Fibroblast of villous mesenchyme (primary cell): ENCODE results near the gene OGFOD3. TPM values are rescaled to one million over a fixed set of nuclear protein-coding genes. Genes with fewer than 3 reads are reported as not detected.
A peak's percentile ranks its signal among the peaks of the same experiment; 100 is the strongest.
"Not testable (repeated sequence)": the region's sequence is repeated elsewhere in the genome, so short reads cannot be mapped to it uniquely, and the experiment has no call there.

ENCODE experiments used
- DNase-seq: peaks from one replicate; pipeline ENCODE4 v3.0.0-alpha.2; 2010; ENCODE audit warnings: low read depth
- H3K4me3 ChIP-seq: 2 replicates; pipeline ENCODE4 v1.5.1; 2011; ENCODE audit warnings: low read depth, mild to moderate bottlenecking, low read length
- total RNA-seq: library from RNA; depleted of rRNA; stranded (reverse); fragments of >200 nt; gene quantifications from 2 replicates; pipeline ENCODE4 v1.2.3, GENCODE V29; 2012
- TF ChIP-seq, protein P1 (sequence below): IDR thresholded peaks from 2 replicates; pipeline ENCODE4 v1.5.1; 2012; ENCODE audit warnings: low read depth, mild to moderate bottlenecking, low read length; ENCODE audit not compliant: insufficient read depth

OGFOD3 gene
- total RNA-seq, 1 donor: 20.7 TPM

DNA sequence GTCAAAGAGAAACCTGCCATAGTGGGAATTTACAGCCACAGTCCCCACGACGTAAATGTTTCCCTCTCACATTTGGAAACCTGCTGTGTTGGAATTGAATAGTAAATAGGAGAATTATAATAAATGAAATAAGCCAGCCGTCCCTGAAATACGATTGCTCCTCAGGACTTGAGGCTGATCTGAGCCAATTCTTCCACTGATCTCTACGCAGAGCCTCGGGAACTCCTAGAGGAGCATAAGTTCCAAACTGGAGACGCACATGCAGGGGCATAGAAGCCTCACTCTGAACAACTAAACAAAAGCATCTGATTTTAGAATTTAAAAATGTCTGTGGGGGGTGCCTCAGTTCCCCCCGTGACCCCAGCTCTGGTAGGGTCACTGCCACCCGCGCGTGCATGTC, 69.5 kb downstream of the OGFOD3 start:
- H3K4me3 ChIP-seq: no peak overlapping the region
- TF ChIP-seq, protein P1, sequence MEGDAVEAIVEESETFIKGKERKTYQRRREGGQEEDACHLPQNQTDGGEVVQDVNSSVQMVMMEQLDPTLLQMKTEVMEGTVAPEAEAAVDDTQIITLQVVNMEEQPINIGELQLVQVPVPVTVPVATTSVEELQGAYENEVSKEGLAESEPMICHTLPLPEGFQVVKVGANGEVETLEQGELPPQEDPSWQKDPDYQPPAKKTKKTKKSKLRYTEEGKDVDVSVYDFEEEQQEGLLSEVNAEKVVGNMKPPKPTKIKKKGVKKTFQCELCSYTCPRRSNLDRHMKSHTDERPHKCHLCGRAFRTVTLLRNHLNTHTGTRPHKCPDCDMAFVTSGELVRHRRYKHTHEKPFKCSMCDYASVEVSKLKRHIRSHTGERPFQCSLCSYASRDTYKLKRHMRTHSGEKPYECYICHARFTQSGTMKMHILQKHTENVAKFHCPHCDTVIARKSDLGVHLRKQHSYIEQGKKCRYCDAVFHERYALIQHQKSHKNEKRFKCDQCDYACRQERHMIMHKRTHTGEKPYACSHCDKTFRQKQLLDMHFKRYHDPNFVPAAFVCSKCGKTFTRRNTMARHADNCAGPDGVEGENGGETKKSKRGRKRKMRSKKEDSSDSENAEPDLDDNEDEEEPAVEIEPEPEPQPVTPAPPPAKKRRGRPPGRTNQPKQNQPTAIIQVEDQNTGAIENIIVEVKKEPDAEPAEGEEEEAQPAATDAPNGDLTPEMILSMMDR: no peak
- DNase-seq: peak; percentile 43

DNA sequence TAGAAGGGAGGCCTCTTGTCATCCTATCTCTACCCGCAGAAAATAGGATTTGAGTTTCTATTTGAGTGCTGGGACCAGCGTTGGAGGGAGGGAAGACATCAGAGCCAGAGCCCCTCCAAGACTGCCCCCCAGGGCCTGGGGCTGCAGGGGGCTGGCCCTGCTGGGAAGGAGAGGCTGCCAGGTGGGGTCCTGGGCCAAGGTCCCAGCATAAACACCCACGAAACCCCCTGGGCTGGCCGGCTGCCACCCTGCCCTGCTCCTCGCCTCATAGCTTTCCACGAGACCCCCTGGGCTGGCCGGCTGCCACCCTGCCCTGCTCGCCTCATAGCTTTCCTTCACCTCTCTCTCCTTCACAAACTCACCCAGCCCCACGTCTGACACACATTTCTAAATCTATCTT, 70.0 kb downstream of the OGFOD3 start:
- DNase-seq: no peak
- TF ChIP-seq, protein P1: no peak
- H3K4me3 ChIP-seq: no peak overlapping the region

DNA sequence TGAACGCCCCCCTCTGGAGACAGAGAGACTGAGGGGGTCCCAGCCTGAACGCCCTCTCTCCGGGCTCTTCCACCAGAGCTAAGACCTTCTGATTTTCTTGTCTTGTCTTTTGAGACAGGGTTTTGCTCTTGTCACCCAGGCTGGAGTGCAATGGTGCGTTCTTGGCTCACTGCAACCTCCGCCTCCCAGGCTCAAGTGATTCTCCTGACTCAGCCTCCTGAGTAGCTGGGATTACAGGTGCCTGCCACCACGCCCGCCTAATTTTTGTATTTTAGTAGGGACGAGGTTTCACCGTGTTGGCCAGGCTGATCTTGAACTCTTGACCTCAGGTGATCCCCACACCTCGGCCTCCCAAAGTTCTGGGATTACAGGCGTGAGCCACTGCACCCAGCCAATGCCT, 70.4 kb downstream of the OGFOD3 start:
- not testable (repeated sequence) for DNase-seq, H3K4me3 ChIP-seq

DNA sequence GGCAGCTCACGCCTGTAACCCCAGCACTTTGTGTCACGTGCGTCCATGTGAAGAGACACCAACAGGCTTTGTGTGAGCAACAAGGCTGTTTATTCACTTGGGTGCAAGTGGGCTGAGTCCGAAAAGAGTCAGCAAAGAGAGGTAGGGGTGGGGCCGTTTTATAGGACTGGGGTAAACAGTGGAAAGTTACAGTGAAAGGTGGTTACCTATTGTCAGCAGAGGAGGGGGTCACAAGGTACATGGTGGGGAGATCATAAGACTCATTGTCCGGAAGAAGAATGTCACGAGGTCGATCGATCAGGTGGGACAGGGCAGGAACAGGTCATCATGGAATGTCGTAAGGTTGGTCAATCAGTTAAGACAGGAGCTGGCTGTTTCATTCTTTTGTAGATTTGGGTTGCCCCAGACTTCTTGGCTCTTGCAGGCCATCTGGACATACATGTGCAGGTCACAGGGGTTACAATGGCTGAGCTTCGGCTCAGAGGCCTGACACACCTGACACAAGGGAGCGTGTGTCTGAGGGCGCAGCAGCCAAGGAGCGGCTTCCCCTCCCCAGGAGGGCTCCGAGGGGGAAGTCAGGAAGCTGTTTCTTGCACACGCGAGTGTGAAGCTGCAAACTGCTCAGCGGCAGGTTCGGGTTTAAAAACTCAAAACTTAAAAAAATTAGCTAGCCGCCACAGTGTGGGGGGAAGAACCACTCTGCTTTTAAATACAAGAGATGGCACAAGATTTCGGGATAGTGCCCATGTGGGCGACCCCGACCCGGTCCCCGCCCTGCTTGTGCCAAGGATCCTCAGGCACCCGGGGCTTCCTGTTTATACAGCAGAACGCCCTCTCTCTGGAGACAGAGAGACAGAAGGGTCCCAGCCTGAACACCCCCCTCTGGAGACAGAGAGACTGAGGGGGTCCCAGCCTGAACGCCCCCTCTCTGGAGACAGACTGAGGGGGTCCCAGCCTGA, 71.8 kb downstream of the OGFOD3 start:
- DNase-seq: no peak
- TF ChIP-seq, protein P1: no peak

DNA sequence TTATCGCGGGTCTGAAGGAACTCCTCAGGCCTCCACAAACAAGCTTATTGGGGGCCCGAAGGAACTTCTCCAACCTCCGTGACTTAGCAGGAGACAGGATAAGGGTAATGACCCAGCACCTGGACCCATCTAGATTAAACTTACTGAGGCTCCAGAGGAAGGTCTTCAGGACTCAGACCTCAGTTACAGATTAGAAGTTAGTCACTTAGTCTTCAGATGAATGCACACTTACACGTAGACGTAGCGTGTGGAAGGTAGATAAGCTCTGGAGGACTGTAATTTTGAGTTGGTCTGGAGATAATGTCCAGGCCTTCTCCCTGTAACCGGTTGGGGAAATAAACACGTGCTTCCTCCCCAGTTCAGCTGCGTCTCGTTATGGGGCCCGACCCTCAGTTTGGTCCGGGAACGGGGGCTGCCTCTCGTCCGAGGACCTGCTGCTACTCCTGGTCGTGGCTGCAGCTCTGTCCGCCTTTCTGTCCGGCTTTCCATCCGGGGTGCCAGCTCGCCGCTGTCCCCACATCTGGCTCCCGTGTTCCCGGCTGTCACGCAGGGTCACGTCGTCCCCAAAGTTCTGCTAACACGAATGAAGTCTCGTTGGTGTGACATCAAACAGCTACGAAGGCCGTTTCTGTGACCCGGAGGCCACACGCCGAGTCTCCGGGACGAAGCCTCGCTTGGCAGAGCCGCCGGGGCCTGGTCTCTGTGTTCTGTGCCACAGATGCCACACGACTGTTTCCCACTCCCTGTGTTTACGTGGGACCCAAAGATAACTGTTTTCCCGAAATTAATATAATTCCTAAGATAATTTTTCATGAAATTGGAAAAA, 73.0 kb downstream of the OGFOD3 start:
- no peak overlapping the region for H3K4me3 ChIP-seq
- DNase-seq: no peak
- TF ChIP-seq, protein P1: no peak

More for the DNA sequence above, 71.8 kb downstream of the OGFOD3 start:
- H3K4me3 ChIP-seq: no peak overlapping the region

DNA sequence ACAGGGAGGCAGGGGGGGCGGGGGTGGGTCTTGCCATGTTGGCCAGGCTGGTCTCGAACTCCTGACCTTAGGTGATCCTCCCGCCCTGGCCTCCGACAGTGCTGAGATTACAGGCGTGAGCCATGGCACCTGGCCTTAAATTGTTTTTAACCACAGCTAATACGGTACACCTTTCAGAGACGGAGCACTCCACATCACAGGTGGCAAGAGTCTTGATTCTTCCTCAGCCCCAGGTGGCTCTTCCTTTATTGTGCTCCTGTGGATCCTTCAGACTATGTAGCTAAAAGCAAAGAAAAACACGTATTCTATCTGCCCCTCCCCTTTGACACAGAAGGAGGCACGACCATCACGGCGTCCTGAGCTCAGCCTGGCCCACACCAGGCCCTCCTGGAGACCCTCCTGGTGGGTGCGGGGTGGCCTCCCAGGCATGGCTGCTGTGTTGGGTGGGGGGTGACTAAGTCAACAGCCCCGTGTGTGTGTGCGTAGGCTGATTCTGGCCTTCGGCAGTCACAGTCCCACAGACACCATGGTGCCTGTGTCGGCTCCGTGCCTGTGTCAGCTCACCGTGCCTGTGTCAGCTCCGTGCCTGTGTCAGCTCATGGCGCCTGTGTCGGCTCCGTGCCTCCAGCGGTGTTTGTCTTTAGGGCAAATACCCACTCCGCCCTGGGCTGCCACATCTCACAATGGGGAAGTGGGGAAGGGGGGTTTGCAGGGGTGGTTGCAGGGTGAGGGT, 74.0 kb downstream of the OGFOD3 start:
- DNase-seq: no peak
- TF ChIP-seq, protein P1: no peak

More for the DNA sequence above, 74.0 kb downstream of the OGFOD3 start:
- no peak overlapping the region for H3K4me3 ChIP-seq
